HCT116 (cell line): ENCODE results near the gene ADRM1. TPM values are rescaled to one million over a fixed set of nuclear protein-coding genes. Genes with fewer than 3 reads are reported as not detected.

ENCODE experiments used
- ATAC-seq: fragments of 200-7000 bp; cut with Tn5 transposase; 2 replicates; pipeline ENCODE4 v1.9.1; 2020; ENCODE audit warnings: mild to moderate bottlenecking, moderate library complexity
- BruUV-seq: library from RNA; stranded (reverse); fragments of 400-500 nt; replicated peaks from 2 replicates; lab custom pipeline; 2021; lab: Mats Ljungman, UMichigan
- CTCF ChIA-PET: fragments of 300-600 bp; sonication (Branson Sonifier 250); formaldehyde crosslinking; loops from one replicate; lab custom pipeline; 2021; ENCODE audit warnings: antibody characterized with exemption; lab: Charles Lee
- POLR2A ChIA-PET: fragments of 300-600, 350-600 bp; sonication (Branson Sonifier 250); formaldehyde crosslinking; loops from one replicate; lab custom pipeline; 2021; ENCODE audit warnings: antibody characterized with exemption; lab: Charles Lee
- RAD21 ChIA-PET, 2 experiments: fragments of 300-600 bp; sonication (Branson Sonifier 250); formaldehyde crosslinking; loops; one replicate each; lab custom pipeline; 2023; ENCODE audit warnings: low total read pairs in 2 of 2; ENCODE audit not compliant: uncharacterized antibody in 2 of 2, unreplicated experiment in 2 of 2, low non-redundant PET in 1 of 2; lab: Charles Lee
- DNase-seq: peaks from one replicate; pipeline ENCODE4 v3.0.0-alpha.2; 2010; ENCODE audit warnings: low read depth, low spot score
- H2AFZ ChIP-seq: fragments of 200-600 bp; shearing (Covaris generic), sonication (generic); 2 replicates; pipeline ENCODE4 v1.6.1; 2017; ENCODE audit warnings: low read depth, mixed run types, mixed read lengths, antibody characterized with exemption, low read length; ENCODE audit not compliant: poor library complexity, severe bottlenecking
- H3K27ac ChIP-seq: 2 replicates; pipeline ENCODE4 v1.5.1; 2012; ENCODE audit warnings: low read depth, low read length
- H3K27me3 ChIP-seq: fragments of 200-600 bp; sonication (generic); 2 replicates; pipeline ENCODE4 v1.6.1; 2016; ENCODE audit warnings: mixed run types, low read length, mixed read lengths; ENCODE audit not compliant: insufficient read depth
- H3K36me3 ChIP-seq, 2 experiments: fragments of 200-500 bp in 1 of 2; fragments of 200-600 bp in 1 of 2; sonication (Bioruptor generic) in 1 of 2; sonication (generic) in 1 of 2; 2 replicates each; pipeline versions ENCODE4 v1.5.1 to v1.6.1; 2014 to 2016; ENCODE audit warnings: low read length in 2 of 2, inconsistent platforms in 1 of 2, mixed read lengths in 1 of 2, mixed run types in 1 of 2; ENCODE audit not compliant: insufficient read depth in 2 of 2, control insufficient read depth in 1 of 2
- H3K4me1 ChIP-seq, 2 experiments: fragments of 200-600 bp in 1 of 2; sonication (generic) in 1 of 2; 2 replicates each; pipeline versions ENCODE4 v1.5.1 to v1.6.1; 2012 to 2017; ENCODE audit warnings: low read length in 2 of 2, inconsistent platforms in 1 of 2, mild to moderate bottlenecking in 1 of 2, mixed read lengths in 1 of 2, mixed run types in 1 of 2, moderate library complexity in 1 of 2; ENCODE audit not compliant: insufficient read depth in 2 of 2, control insufficient read depth in 1 of 2
- H3K4me2 ChIP-seq: fragments of 200-600 bp; sonication (generic); 2 replicates; pipeline ENCODE4 v1.6.1; 2017; ENCODE audit warnings: mixed run types, low read length, mixed read lengths
- H3K4me3 ChIP-seq, 2 experiments: fragments of 200-600 bp in 1 of 2; sonication (generic) in 1 of 2; replicated peaks in 1 of 2; 2 replicates each; pipeline ENCODE4 v1.5.1; 2011 to 2016; ENCODE audit warnings: low read length in 2 of 2, control low read depth in 1 of 2, low read depth in 1 of 2, mild to moderate bottlenecking in 1 of 2, mixed read lengths in 1 of 2, mixed run types in 1 of 2
- H3K79me2 ChIP-seq: fragments of 200-600 bp; sonication (generic); 2 replicates; pipeline ENCODE4 v1.6.1; 2017; ENCODE audit warnings: mild to moderate bottlenecking, mixed run types, low read length, moderate library complexity, mixed read lengths; ENCODE audit not compliant: insufficient read depth
- H3K9ac ChIP-seq: fragments of 200-600 bp; sonication (generic); 2 replicates; pipeline ENCODE4 v1.6.1; 2016; ENCODE audit warnings: low read length, mixed read lengths
- H3K9me2 ChIP-seq: fragments of 200-600 bp; sonication (generic), shearing (Covaris generic); 2 replicates; pipeline ENCODE4 v1.6.1; 2017; ENCODE audit warnings: mixed run types, mild to moderate bottlenecking, moderate library complexity; ENCODE audit not compliant: insufficient read depth
- H3K9me3 ChIP-seq, 2 experiments: fragments of 200-500 bp in 1 of 2; fragments of 200-600 bp in 1 of 2; sonication (Bioruptor generic) in 1 of 2; sonication (generic) in 1 of 2; 2 replicates each; pipeline ENCODE4 v1.6.1; 2014 to 2017; ENCODE audit warnings: low read length in 2 of 2, mixed read lengths in 2 of 2, inconsistent platforms in 1 of 2, low read depth in 1 of 2, mild to moderate bottlenecking in 1 of 2, mixed run types in 1 of 2, moderate library complexity in 1 of 2; ENCODE audit not compliant: control insufficient read depth in 1 of 2, insufficient read depth in 1 of 2
- H4K20me1 ChIP-seq: fragments of 200-600 bp; sonication (generic), shearing (Covaris generic); 2 replicates; pipeline ENCODE4 v1.6.1; 2017; ENCODE audit warnings: mixed run types, mild to moderate bottlenecking, moderate library complexity; ENCODE audit not compliant: insufficient read depth
- CBX3 ChIP-seq: IDR thresholded peaks from 2 replicates; pipeline ENCODE4 v1.6.1; 2012; ENCODE audit warnings: low read depth
- EGR1 ChIP-seq: IDR thresholded peaks from 2 replicates; pipeline ENCODE4 v1.6.1; 2012; ENCODE audit warnings: low read depth
- ELF1 ChIP-seq: IDR thresholded peaks from 2 replicates; pipeline ENCODE4 v1.6.1; 2012; ENCODE audit warnings: low read depth, borderline replicate concordance
- EZH2phosphoT487 ChIP-seq: fragments of 200-600 bp; IDR thresholded peaks from 2 replicates; pipeline ENCODE4 v1.6.1; 2018; ENCODE audit warnings: antibody characterized with exemption, borderline replicate concordance
- FOSL1 ChIP-seq: IDR thresholded peaks from 2 replicates; pipeline ENCODE4 v1.6.1; 2012; ENCODE audit warnings: low read depth
- POLR2A ChIP-seq: IDR thresholded peaks from 2 replicates; pipeline ENCODE4 v1.7.0; 2011; ENCODE audit warnings: borderline replicate concordance; ENCODE audit not compliant: insufficient read depth, insufficient read length; ENCODE audit errors: extremely low read depth
- POLR2AphosphoS5 ChIP-seq: IDR thresholded peaks from 2 replicates; pipeline ENCODE4 v1.6.1; 2011; ENCODE audit warnings: mild to moderate bottlenecking, low read depth, low read length, moderate library complexity
- RAD21 ChIP-seq: IDR thresholded peaks from 2 replicates; pipeline ENCODE4 v1.6.1; 2012; ENCODE audit warnings: low read depth, mild to moderate bottlenecking
- SIN3A ChIP-seq: IDR thresholded peaks from 2 replicates; pipeline ENCODE4 v1.6.1; 2012; ENCODE audit warnings: low read depth
- ZFX ChIP-seq: fragments of 450-650 bp; IDR thresholded peaks from 2 replicates; pipeline ENCODE4 v1.6.1; 2017
- intact Hi-C: fragments of 100-400 bp; cut with micrococcal nuclease; formaldehyde crosslinking; loops from 2 replicates; pipeline ENCODE4 v1.10.0; 2022
- total RNA-seq: library from RNA; stranded (reverse); gene quantifications from one replicate; pipeline ENCODE4 v1.2.1, GENCODE V29; 2021; ENCODE audit not compliant: unreplicated experiment
- TF ChIP-seq, protein P1 (sequence below), 3 experiments: fragments of 200-600 bp in 1 of 3; sonication (generic) in 1 of 3; IDR thresholded peaks in 2 of 3; conservative IDR thresholded peaks in 1 of 3; 2 replicates each; pipeline ENCODE4 v1.5.1; 2012 to 2017; ENCODE audit warnings: low read depth in 2 of 3, low read length in 2 of 3, antibody characterized with exemption in 1 of 3, borderline replicate concordance in 1 of 3, control low read depth in 1 of 3, mild to moderate bottlenecking in 1 of 3, mixed read lengths in 1 of 3, mixed run types in 1 of 3, moderate library complexity in 1 of 3; ENCODE audit not compliant: insufficient read depth in 1 of 3
- TF ChIP-seq, protein P2 (sequence below): IDR thresholded peaks from 2 replicates; pipeline ENCODE4 v1.6.1; 2012
- TF ChIP-seq, protein P3 (sequence below): IDR thresholded peaks from 2 replicates; pipeline ENCODE4 v1.6.1; 2012

ADRM1 gene
- total RNA-seq, 1 experiment from 2014 or later: 158 TPM

DNA sequence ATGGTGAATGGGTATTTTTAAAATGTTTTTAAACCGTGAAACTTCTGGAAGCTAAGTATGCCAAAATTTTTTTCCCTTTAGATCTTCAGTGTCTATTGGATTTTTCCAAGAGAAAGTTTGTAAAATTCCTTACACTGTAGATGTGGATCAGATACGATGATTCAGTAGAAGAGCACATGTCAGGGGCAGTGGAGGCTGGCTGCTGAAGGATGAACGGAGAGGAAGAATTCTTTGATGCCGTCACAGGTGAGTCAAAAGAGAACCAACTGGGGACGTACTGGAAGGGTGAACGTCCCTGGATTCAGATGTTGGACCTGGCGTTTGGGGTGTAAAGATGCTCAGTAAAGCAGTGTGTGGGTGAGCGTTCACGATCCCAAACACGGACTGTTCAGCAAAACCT, 46.8 kb upstream of the ADRM1 start (continued):
- TF ChIP-seq, protein P1, sequence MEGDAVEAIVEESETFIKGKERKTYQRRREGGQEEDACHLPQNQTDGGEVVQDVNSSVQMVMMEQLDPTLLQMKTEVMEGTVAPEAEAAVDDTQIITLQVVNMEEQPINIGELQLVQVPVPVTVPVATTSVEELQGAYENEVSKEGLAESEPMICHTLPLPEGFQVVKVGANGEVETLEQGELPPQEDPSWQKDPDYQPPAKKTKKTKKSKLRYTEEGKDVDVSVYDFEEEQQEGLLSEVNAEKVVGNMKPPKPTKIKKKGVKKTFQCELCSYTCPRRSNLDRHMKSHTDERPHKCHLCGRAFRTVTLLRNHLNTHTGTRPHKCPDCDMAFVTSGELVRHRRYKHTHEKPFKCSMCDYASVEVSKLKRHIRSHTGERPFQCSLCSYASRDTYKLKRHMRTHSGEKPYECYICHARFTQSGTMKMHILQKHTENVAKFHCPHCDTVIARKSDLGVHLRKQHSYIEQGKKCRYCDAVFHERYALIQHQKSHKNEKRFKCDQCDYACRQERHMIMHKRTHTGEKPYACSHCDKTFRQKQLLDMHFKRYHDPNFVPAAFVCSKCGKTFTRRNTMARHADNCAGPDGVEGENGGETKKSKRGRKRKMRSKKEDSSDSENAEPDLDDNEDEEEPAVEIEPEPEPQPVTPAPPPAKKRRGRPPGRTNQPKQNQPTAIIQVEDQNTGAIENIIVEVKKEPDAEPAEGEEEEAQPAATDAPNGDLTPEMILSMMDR (IDR thresholded peaks at IDR 0.05 in 2 of 3, conservative IDR thresholded peaks at IDR 0.05 in 1 of 3; ENCODE audit: borderline replicate concordance in 1 of 3, insufficient read depth in 1 of 3, low read depth in 2 of 3, low read length in 2 of 3): no peak
- TF ChIP-seq CBX3: no peak
- TF ChIP-seq, protein P2, sequence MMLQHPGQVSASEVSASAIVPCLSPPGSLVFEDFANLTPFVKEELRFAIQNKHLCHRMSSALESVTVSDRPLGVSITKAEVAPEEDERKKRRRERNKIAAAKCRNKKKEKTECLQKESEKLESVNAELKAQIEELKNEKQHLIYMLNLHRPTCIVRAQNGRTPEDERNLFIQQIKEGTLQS: no peak

DNA sequence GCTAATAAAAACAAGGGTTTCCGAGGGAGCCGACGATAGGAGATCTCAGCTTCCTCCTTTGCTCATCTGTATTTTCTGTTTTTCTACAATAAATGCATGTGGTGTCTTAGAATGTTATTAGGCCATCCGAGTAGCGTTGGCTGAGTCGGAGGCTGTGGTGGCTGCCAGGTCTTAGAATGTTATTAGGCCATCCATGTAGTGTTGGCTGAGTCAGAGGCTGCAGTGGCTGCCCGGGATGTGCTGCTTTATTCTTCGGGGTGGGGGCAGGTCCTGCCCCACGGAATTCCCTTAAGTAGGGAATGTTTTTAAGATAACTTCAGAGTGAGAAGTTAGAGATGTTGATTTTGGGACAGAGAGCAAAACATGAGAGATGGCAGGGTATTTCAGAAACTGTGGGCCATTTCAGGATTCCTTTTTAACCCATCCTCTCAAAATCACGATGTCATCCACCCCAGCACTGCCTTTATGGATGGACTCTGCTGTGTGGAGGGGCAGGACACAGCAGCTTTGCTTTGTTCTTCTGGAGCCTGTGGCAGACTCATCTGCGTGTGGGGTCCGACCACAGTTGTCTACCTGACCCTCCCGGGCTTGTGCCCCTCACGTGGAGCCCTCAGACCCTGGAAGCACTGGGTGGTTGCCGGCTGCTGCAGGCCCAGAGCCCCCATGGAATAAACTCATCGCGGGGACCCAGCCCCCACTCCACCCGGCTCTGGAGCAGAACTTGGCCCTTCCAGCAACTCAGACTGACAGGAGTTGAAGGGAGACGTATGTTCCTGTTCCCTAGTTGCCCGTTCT, 44.1 kb upstream of the ADRM1 start:
- Histone ChIP-seq H3K27ac (no peak overlapping the region), H3K36me3 (peaks cover 0 to 2% of the 10 kb centered on the region in 2 experiments; a peak in 1 of 4 replicates), H3K79me2 (no peaks in the 10 kb centered on the region), H3K9ac (no peak overlapping the region), H3K9me3 (no peaks in the 10 kb centered on the region), H3K4me1 (peaks cover 0 to 4% of the 10 kb centered on the region in 2 experiments; a peak in 1 of 4 replicates), H2AFZ (no peak overlapping the region), H3K4me2 (no peak overlapping the region), H4K20me1 (no peaks in the 10 kb centered on the region), H3K27me3 (no peaks in the 10 kb centered on the region), H3K9me2 (no peaks in the 10 kb centered on the region), H3K4me3 (no peak overlapping the region)
- ChIA-PET POLR2A (no interaction called here), RAD21 (no interaction called here), CTCF (no interaction called here)
- DNase-seq: no peak
- BruUV-seq: TSS peak; percentile 7
- ATAC-seq: no peak
- intact Hi-C loops: no loop called here
- TF ChIP-seq, protein P2: no peak
- TF ChIP-seq, protein P1 (IDR thresholded peaks at IDR 0.05 in 2 of 3, conservative IDR thresholded peaks at IDR 0.05 in 1 of 3; ENCODE audit: borderline replicate concordance in 1 of 3, insufficient read depth in 1 of 3, low read depth in 2 of 3, low read length in 2 of 3): no peak
- TF ChIP-seq EZH2phosphoT487 (no peak), ZFX (no peak), POLR2A (no peak), RAD21 (no peak), POLR2AphosphoS5 (no peak), SIN3A (no peak), ELF1 (no peak), EGR1 (no peak), FOSL1 (no peak)
- TF ChIP-seq, protein P3, sequence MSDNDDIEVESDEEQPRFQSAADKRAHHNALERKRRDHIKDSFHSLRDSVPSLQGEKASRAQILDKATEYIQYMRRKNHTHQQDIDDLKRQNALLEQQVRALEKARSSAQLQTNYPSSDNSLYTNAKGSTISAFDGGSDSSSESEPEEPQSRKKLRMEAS: no peak
- TF ChIP-seq, all 23 proteins: peak for 0
